Nephron (organoid): ENCODE data around the gene UBE2L5.

Source experiments
- H3K27ac Mint-ChIP-seq, 3 experiments: 2 replicates each; pipeline ENCODE4 v1.8.0; 2020; ENCODE audit warnings: mixed read lengths in 3 of 3, mild to moderate bottlenecking in 2 of 3, moderate library complexity in 1 of 3
- H3K27me3 Mint-ChIP-seq: 2 replicates; pipeline ENCODE4 v1.8.0; 2021; ENCODE audit warnings: low read depth, mild to moderate bottlenecking, moderate library complexity, mixed read lengths
- H3K36me3 Mint-ChIP-seq: 2 replicates; pipeline ENCODE4 v1.8.0; 2020; ENCODE audit warnings: low read depth, mixed read lengths
- H3K4me1 Mint-ChIP-seq: 2 replicates; pipeline ENCODE4 v1.8.0; 2020; ENCODE audit warnings: mixed read lengths
- H3K4me3 Mint-ChIP-seq, 3 experiments: 2 replicates each; pipeline ENCODE4 v1.8.0; 2020; ENCODE audit warnings: mild to moderate bottlenecking in 3 of 3, mixed read lengths in 3 of 3, moderate library complexity in 2 of 3
- H3K9me3 Mint-ChIP-seq: 2 replicates; pipeline ENCODE4 v1.8.0; 2020; ENCODE audit warnings: mixed read lengths
- CTCF ChIP-seq, 3 experiments: fragments of 200-600 bp; sonication (generic); IDR thresholded peaks; one replicate each; pipeline ENCODE4 v1.5.0; 2021; ENCODE audit warnings: antibody characterized with exemption in 3 of 3; ENCODE audit not compliant: unreplicated experiment in 3 of 3

Gene UBE2L5

GRCh38 chr13:30400376-30400775, 21.9 kb upstream of the UBE2L5 start:
- no peak overlapping the region for H3K4me3 Mint-ChIP-seq
- no peaks in the 10 kb centered on the region for H3K9me3 Mint-ChIP-seq
- H3K36me3 Mint-ChIP-seq = no peaks in the 10 kb centered on the region
- peaks cover 10% of the 10 kb centered on the region for H3K27me3 Mint-ChIP-seq
- no peak overlapping the region for H3K27ac Mint-ChIP-seq
- H3K4me1 Mint-ChIP-seq = peaks cover 33% of the 10 kb centered on the region
- TF ChIP-seq CTCF (IDR thresholded peaks at IDR 0.05; ENCODE audit: unreplicated experiment in 3 of 3) = no peak

- H3K4me3 Mint-ChIP-seq = no peak overlapping the region
- H3K9me3 Mint-ChIP-seq = no peaks in the 10 kb centered on the region
- H3K27me3 Mint-ChIP-seq = peaks cover 10% of the 10 kb centered on the region
- no peak for TF ChIP-seq CTCF (IDR thresholded peaks at IDR 0.05; ENCODE audit: unreplicated experiment in 3 of 3)
- H3K4me1 Mint-ChIP-seq = peaks cover 40% of the 10 kb centered on the region
- peak overlapping the region in 1 of 3 experiments; percentile 25 for H3K27ac Mint-ChIP-seq
- no peaks in the 10 kb centered on the region for H3K36me3 Mint-ChIP-seq
Measured at GRCh38 chr13:30401347-30401746, 20.9 kb upstream of the UBE2L5 start.

DNA sequence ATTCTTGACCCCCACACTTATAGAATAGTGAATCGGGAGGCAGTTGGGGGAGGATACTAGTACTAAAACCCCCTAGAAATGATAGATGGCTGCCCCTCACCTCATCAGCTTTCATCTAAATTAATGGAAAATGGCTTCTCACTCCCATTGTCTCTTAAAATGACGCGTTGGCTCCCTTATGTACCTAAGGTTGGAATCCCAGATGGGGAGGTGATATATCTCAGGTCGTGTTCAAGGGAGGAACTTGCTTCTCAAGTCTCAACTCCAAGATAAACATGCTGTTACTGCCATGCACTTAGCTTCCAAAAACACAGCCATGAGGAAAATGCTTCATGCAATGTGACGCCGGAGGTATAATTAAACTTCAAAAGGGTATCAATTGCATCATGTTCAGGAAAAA, 18.8 kb upstream of the UBE2L5 start:
- TF ChIP-seq CTCF (IDR thresholded peaks at IDR 0.05; ENCODE audit: unreplicated experiment in 3 of 3) = no peak
- Mint-ChIP-seq H3K4me3 (peak overlapping the region in 1 of 3 experiments; percentile 8), H3K36me3 (no peaks in the 10 kb centered on the region), H3K27me3 (peaks cover 18% of the 10 kb centered on the region), H3K9me3 (no peaks in the 10 kb centered on the region), H3K27ac (peak overlapping the region; percentile 57 to 89 (median 79)), H3K4me1 (peaks cover 54% of the 10 kb centered on the region)

- no peaks in the 10 kb centered on the region for H3K9me3 Mint-ChIP-seq
- no peaks in the 10 kb centered on the region for H3K36me3 Mint-ChIP-seq
- H3K27ac Mint-ChIP-seq = peak overlapping the region; percentile 41 to 89 (median 79)
- peaks cover 17% of the 10 kb centered on the region for H3K27me3 Mint-ChIP-seq
- no peak for TF ChIP-seq CTCF (IDR thresholded peaks at IDR 0.05; ENCODE audit: unreplicated experiment in 3 of 3)
- no peak overlapping the region for H3K4me3 Mint-ChIP-seq
- peaks cover 56% of the 10 kb centered on the region for H3K4me1 Mint-ChIP-seq
Measured at GRCh38 chr13:30404207-30404606, 18.1 kb upstream of the UBE2L5 start.

DNA sequence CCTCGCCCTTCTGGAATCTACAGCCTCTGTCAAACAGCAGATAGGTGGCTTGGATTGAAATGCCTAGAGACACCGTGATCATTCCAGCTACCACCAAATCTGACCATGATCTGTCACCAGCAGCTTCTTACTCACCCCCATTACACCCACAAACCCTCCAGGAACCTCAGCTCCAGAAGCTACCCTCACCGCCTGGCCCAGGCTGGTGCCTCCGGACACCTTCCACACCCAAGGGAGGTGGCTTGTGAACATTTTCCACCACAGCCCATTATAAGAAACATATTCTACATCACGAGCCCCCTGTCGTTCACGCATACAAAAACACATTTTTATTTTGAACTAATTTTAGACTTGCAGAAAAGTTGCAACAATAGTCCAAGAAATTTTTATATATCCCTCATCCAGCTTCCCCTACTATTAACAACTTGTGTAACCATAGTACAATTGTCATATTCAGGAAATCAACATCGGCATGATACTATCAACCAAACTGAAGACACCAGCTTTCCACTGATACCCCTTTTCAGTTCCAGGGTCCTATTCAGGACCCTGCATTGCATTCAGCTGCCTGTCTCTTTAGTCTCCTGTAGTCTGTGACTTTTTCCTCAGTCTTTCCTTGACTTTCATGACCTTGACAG, 15.4 kb upstream of the UBE2L5 start:
- Mint-ChIP-seq H3K9me3 (no peaks in the 10 kb centered on the region), H3K27ac (peak overlapping the region; percentile 46 to 79 (median 65)), H3K4me1 (peaks cover 64% of the 10 kb centered on the region), H3K27me3 (peaks cover 15% of the 10 kb centered on the region), H3K36me3 (no peaks in the 10 kb centered on the region), H3K4me3 (peak overlapping the region in 2 of 3 experiments; percentile 6 to 69)
- no peak for TF ChIP-seq CTCF (IDR thresholded peaks at IDR 0.05; ENCODE audit: unreplicated experiment in 3 of 3)
